ENCODE results near the gene WWOX. TPM values are rescaled to one million over a fixed set of nuclear protein-coding genes. Genes with fewer than 3 reads are reported as not detected.

The WWOX gene
- total and polyA plus RNA-seq, 2 of the 4 experiments (the other 2 are of a cell fraction) = 2.7 to 5.4 TPM

- dilution Hi-C loops (cut with HindIII; ENCODE audit: low sequenced_read_pairs, unreplicated experiment) = no loop called here
- no peak overlapping the region for H2AFZ ChIP-seq (replicated peaks; ENCODE audit: low read length, poor library complexity)
- H3K27ac ChIP-seq (ENCODE audit: insufficient read depth, low read length) = no peak overlapping the region
- no peak overlapping the region for H3K14ac ChIP-seq (replicated peaks; ENCODE audit: low read depth, low read length)
- in situ Hi-C loops (cut with MboI; ENCODE audit: low sequenced_read_pairs) = no loop called here
- intact Hi-C loops (cut with micrococcal nuclease) = no loop called here
- no peaks in the 10 kb centered on the region for H3K79me1 ChIP-seq (ENCODE audit: low read depth in 1 of 2, low read length in 2 of 2)
- H4K20me1 ChIP-seq (ENCODE audit: insufficient read depth, low read length) = no peaks in the 10 kb centered on the region
- no peak overlapping the region for H2BK15ac ChIP-seq (ENCODE audit: low read depth, low read length)
- WGBS, 2 experiments (ENCODE audit: extremely low coverage in 2 of 2, insufficient read length in 1 of 2) = 10% methylated on average over 2 of the region's 4 CpGs; no CpG with 5 or more reads in 1 of the 2 experiments
- no peak overlapping the region for H4K91ac ChIP-seq (ENCODE audit: insufficient read depth, low read depth, low read length)
- BruUV-seq (replicated peaks) = no TSS peak
- no peak for TF ChIP-seq MAFK (IDR thresholded peaks at IDR 0.05; ENCODE audit: low read depth, low read length)
- ChIA-PET POLR2A (ENCODE audit: unreplicated experiment) (no interaction called here), CTCF (no interaction called here)
- H2BK20ac ChIP-seq (ENCODE audit: low read depth, low read length) = no peak overlapping the region
- no peak overlapping the region for H4K5ac ChIP-seq (ENCODE audit: low read depth, low read length)
- H3K4me2 ChIP-seq (ENCODE audit: low read depth, low read length) = no peak overlapping the region
- H3K4me3 ChIP-seq (ENCODE audit: insufficient read depth, low read depth, low read length) = no peak overlapping the region
- no peak overlapping the region for H3K23ac ChIP-seq (ENCODE audit: low read depth, low read length)
- no peak overlapping the region for H2AK9ac ChIP-seq (replicated peaks; ENCODE audit: low read depth, low read length, poor library complexity)
- no peak overlapping the region for H3K18ac ChIP-seq (ENCODE audit: low read depth, low read length)
- DNase-seq (no peak), ATAC-seq (ENCODE audit: low read depth) (no peak)
- peaks cover 14% of the 10 kb centered on the region; the same call in 1 of the 2 replicates for H3K9me3 ChIP-seq (ENCODE audit: control insufficient read depth, insufficient read depth, low read length)
- H2BK120ac ChIP-seq (ENCODE audit: low read depth, low read length) = no peak overlapping the region
- no peak overlapping the region for H3K9ac ChIP-seq (ENCODE audit: low read depth, low read length)
- no peaks in the 10 kb centered on the region for H3K9me1 ChIP-seq (ENCODE audit: insufficient read depth, low read length)
- H2BK5ac ChIP-seq (ENCODE audit: low read depth, low read length, poor library complexity, severe bottlenecking) = no peak overlapping the region
- no peak overlapping the region for H4K8ac ChIP-seq (ENCODE audit: low read depth in 2 of 2, low read length in 2 of 2)
- H3K36me3 ChIP-seq (ENCODE audit: control insufficient read depth, insufficient read depth, low read length) = no peaks in the 10 kb centered on the region
- H3K4ac ChIP-seq (ENCODE audit: low read depth, low read length) = no peak overlapping the region
- no peak overlapping the region for H3K56ac ChIP-seq (ENCODE audit: extremely low read depth, insufficient read depth, low read length)
- no peak overlapping the region for H2AK5ac ChIP-seq (ENCODE audit: low read depth, low read length)
- no peaks in the 10 kb centered on the region for H3K4me1 ChIP-seq (ENCODE audit: control insufficient read depth, insufficient read depth, low read length)
- no peaks in the 10 kb centered on the region for H3K27me3 ChIP-seq (ENCODE audit: control insufficient read depth, insufficient read depth, low read length)
These were observed 972.0 kb downstream of the WWOX start for GRCh38 chr16:79071424-79071823.
